Adrenal gland (tissue), 5 donors: ENCODE measurements around the gene TNS3.

Experiments used
- POLR2A ChIP-seq, 2 donors: fragments of 450-650 bp; IDR thresholded peaks; one replicate each; pipeline ENCODE4 v1.6.1; 2017; ENCODE audit warnings: antibody characterized with exemption in 2 of 2, mild to moderate bottlenecking in 2 of 2, moderate library complexity in 1 of 2
- TF ChIP-seq, protein P1 (sequence below), 6 experiments: fragments of 450-650 bp in 4 of 6; fragments of 200-600 bp in 2 of 6; sonication (generic) in 1 of 6; IDR thresholded peaks; 1 replicate in 5 of 6; 2 replicates in 1 of 6; pipeline versions ENCODE4 v1.5.1 to v1.8.0; 2016 to 2021; ENCODE audit warnings: antibody characterized with exemption in 6 of 6, mild to moderate bottlenecking in 2 of 6, moderate library complexity in 1 of 6
- donor health status: DM: no; HTN: no; CAD: no.

DNA sequence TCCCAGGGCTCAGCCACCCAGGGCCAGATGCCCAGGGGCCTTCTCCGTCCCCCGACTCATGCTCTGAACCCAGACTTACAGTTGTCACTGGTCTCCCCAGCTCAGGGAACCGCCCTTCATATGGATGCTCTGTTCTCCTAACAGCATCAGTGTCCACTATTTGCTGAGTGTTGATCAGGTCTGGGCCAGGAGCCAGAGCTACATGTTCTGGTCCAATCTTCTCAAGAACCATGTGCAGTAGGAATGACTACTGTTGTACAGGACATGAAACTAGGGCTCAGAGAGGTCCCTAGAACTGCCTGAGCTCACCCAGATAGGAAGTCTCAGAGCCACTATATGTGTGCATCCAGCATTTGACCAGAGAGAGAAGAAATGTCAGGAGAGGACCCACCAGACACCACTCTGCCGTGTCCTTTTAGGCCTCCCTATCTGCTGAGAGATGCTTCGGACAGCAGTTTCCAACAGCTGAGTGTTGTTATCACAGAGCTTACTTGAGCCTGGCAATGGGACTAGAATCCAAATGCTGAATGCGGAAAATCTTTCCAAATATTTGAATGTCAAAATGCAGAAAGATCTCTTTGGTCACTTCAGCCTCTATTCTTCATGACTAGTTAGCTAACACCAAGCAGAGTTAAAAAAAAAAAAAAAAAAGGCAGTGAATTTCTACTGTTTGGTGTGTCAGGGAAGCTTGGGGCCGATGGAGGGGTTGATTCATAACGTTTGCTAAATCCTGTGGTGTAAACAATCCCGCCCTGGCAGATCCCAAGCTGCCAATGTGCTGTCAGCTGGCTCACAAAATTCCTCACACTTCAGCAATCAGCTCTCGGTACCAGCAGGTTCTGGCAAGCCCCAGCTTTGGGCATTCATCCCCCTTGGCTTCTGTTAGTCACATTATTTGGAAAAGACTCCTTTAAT lies 246.1 kb downstream of the TNS3 start:
- TF ChIP-seq, protein P1, sequence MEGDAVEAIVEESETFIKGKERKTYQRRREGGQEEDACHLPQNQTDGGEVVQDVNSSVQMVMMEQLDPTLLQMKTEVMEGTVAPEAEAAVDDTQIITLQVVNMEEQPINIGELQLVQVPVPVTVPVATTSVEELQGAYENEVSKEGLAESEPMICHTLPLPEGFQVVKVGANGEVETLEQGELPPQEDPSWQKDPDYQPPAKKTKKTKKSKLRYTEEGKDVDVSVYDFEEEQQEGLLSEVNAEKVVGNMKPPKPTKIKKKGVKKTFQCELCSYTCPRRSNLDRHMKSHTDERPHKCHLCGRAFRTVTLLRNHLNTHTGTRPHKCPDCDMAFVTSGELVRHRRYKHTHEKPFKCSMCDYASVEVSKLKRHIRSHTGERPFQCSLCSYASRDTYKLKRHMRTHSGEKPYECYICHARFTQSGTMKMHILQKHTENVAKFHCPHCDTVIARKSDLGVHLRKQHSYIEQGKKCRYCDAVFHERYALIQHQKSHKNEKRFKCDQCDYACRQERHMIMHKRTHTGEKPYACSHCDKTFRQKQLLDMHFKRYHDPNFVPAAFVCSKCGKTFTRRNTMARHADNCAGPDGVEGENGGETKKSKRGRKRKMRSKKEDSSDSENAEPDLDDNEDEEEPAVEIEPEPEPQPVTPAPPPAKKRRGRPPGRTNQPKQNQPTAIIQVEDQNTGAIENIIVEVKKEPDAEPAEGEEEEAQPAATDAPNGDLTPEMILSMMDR (IDR thresholded peaks at IDR 0.05): no peak
- TF ChIP-seq POLR2A (IDR thresholded peaks at IDR 0.05): no peak
